GM06990 (cell line): ENCODE results near the gene ADAM20.

Source experiments
- DNase-seq: peaks from one replicate; pipeline ENCODE4 v3.0.0-alpha.2; 2011; ENCODE audit not compliant: insufficient read length; ENCODE audit errors: extremely low read depth
- H3K27me3 ChIP-seq: replicated peaks from 2 replicates; pipeline ENCODE4 v1.6.0; 2011; ENCODE audit warnings: low read length; ENCODE audit not compliant: control insufficient read depth, insufficient read depth
- H3K36me3 ChIP-seq: 2 replicates; pipeline ENCODE4 v1.5.1; 2011; ENCODE audit warnings: low read length; ENCODE audit not compliant: control insufficient read depth, insufficient read depth
- H3K4me3 ChIP-seq: replicated peaks from 2 replicates; pipeline ENCODE4 v1.5.1; 2011; ENCODE audit warnings: low read depth, mild to moderate bottlenecking, control low read depth, low read length
- CTCF ChIP-seq: IDR thresholded peaks from 2 replicates; pipeline ENCODE4 v1.5.1; 2011; ENCODE audit warnings: low read length, control low read depth, mild to moderate bottlenecking, inconsistent platforms; ENCODE audit not compliant: insufficient read depth, poor library complexity, severe bottlenecking

ADAM20 gene

GRCh38 chr14:70563417-70563816 lies 28.6 kb upstream of the ADAM20 start:
- Histone ChIP-seq H3K36me3 (peaks cover 4% of the 10 kb centered on the region), H3K4me3 (no peak overlapping the region), H3K27me3 (no peaks in the 10 kb centered on the region)
- no peak for DNase-seq
- TF ChIP-seq CTCF, result no peak

GRCh38 chr14:70558356-70558755 lies 23.6 kb upstream of the ADAM20 start:
- TF ChIP-seq CTCF, result no peak
- DNase-seq, result no peak
- Histone ChIP-seq H3K36me3 (no peaks in the 10 kb centered on the region; the same call in 1 of the 2 replicates), H3K4me3 (no peak overlapping the region), H3K27me3 (no peaks in the 10 kb centered on the region)

GRCh38 chr14:70555890-70556289 lies 21.1 kb upstream of the ADAM20 start:
- no peak for TF ChIP-seq CTCF

GRCh38 chr14:70538087-70538486 lies 3.3 kb upstream of the ADAM20 start:
- no peak for TF ChIP-seq CTCF
- Histone ChIP-seq H3K4me3 (no peak overlapping the region), H3K36me3 (no peaks in the 10 kb centered on the region), H3K27me3 (no peaks in the 10 kb centered on the region)
- no peak for DNase-seq

More at GRCh38 chr14:70555890-70556289, 21.1 kb upstream of the ADAM20 start:
- Histone ChIP-seq H3K27me3 (no peaks in the 10 kb centered on the region), H3K4me3 (no peak overlapping the region), H3K36me3 (no peaks in the 10 kb centered on the region)
- no peak for DNase-seq

- no peaks in the 10 kb centered on the region for H3K27me3 ChIP-seq
- TF ChIP-seq CTCF, result no peak
- DNase-seq, result no peak
- H3K36me3 ChIP-seq, result no peaks in the 10 kb centered on the region
- H3K4me3 ChIP-seq, result no peak overlapping the region
Observed at GRCh38 chr14:70536830-70537229, 2.0 kb upstream of the ADAM20 start.

- H3K27me3 ChIP-seq, result no peaks in the 10 kb centered on the region
- H3K4me3 ChIP-seq, result no peak overlapping the region
- no peaks in the 10 kb centered on the region for H3K36me3 ChIP-seq
- DNase-seq, result no peak
- no peak for TF ChIP-seq CTCF
Observed at GRCh38 chr14:70530417-70530816, 4.4 kb downstream of the ADAM20 start.
